K562 (cell line): ENCODE results near the gene TFPT.

Source experiments
- ATF6 ChIP-seq: sonication (generic); formaldehyde crosslinking; IDR thresholded peaks from 2 replicates; pipeline ENCODE4 v1.4.0; 2020; ENCODE audit warnings: mild to moderate bottlenecking, missing genetic modification reagents
- CBFA2T2 ChIP-seq: fragments of 450-650 bp; conservative IDR thresholded peaks from 2 replicates; pipeline ENCODE4 v1.6.1; 2017; ENCODE audit warnings: mild to moderate bottlenecking
- CTCF ChIP-seq, 3 experiments: IDR thresholded peaks in 2 of 3; conservative IDR thresholded peaks in 1 of 3; 2 replicates each; pipeline ENCODE4 v1.5.1; 2011 to 2012; ENCODE audit warnings: low read length in 3 of 3, mild to moderate bottlenecking in 3 of 3, control low read depth in 2 of 3, improper control_type of control experiment in 1 of 3, inconsistent platforms in 1 of 3, low read depth in 1 of 3, mixed read lengths in 1 of 3, moderate library complexity in 1 of 3; ENCODE audit not compliant: insufficient read depth in 2 of 3
- ERF ChIP-seq: fragments of 450-650 bp; formaldehyde crosslinking; IDR thresholded peaks from 2 replicates; pipeline ENCODE4 v1.4.0; 2020; ENCODE audit warnings: mild to moderate bottlenecking, mixed read lengths
- FOXP4 ChIP-seq: sonication (generic); formaldehyde crosslinking; IDR thresholded peaks from 2 replicates; pipeline ENCODE4 v1.8.0; 2022; ENCODE audit warnings: mild to moderate bottlenecking, missing genetic modification reagents, borderline replicate concordance
- KAT2B ChIP-seq: IDR thresholded peaks from one replicate; pipeline ENCODE4 v1.6.1; 2012; ENCODE audit warnings: low read depth, mild to moderate bottlenecking, control low read depth, inconsistent platforms, low read length, moderate library complexity
- KDM1A ChIP-seq, 2 experiments: fragments of 450-650 bp; IDR thresholded peaks; 2 replicates each; pipeline ENCODE4 v1.6.1; 2016; ENCODE audit warnings: mild to moderate bottlenecking in 2 of 2
- MECOM ChIP-seq: fragments of 250-450 bp; sonication (Bioruptor Pico); IDR thresholded peaks from 2 replicates; pipeline ENCODE4 v1.8.0; 2022; ENCODE audit warnings: inconsistent platforms
- NFYB ChIP-seq: IDR thresholded peaks from 2 replicates; pipeline ENCODE4 v1.6.1; 2011; ENCODE audit warnings: mild to moderate bottlenecking, moderate library complexity; ENCODE audit not compliant: insufficient read length; ENCODE audit errors: extremely low read depth
- NR4A1 ChIP-seq, 2 experiments: fragments of 250-450 bp in 1 of 2; fragments of 450-650 bp in 1 of 2; sonication (Bioruptor Pico) in 1 of 2; IDR thresholded peaks; 2 replicates each; pipeline versions ENCODE4 v1.4.0 to v1.6.1; 2016 to 2020; ENCODE audit warnings: mild to moderate bottlenecking in 2 of 2, missing compliant biosample characterization in 1 of 2, missing genetic modification characterization in 1 of 2, moderate library complexity in 1 of 2
- ZNF280B ChIP-seq: fragments of 250-450 bp; sonication (Bioruptor Pico); IDR thresholded peaks from 2 replicates; pipeline ENCODE4 v1.5.1; 2021; ENCODE audit warnings: mild to moderate bottlenecking
- ZNF407 ChIP-seq: fragments of 450-650 bp; IDR thresholded peaks from 2 replicates; pipeline ENCODE4 v1.6.1; 2016; ENCODE audit warnings: low read depth
- ZNF431 ChIP-seq: sonication (generic); formaldehyde crosslinking; IDR thresholded peaks from 2 replicates; pipeline ENCODE4 v1.8.0; 2022; ENCODE audit warnings: mild to moderate bottlenecking, missing genetic modification reagents

GRCh38 chr19:54063350-54064116 lies 51.9 kb downstream of the TFPT start, which contains the start of gene VSTM1:
- TF ChIP-seq NR4A1 (CRISPR knock-in tag; IDR thresholded peaks at IDR 0.05), result no peak
- no peak for TF ChIP-seq NR4A1 (tag; IDR thresholded peaks at IDR 0.05)
- TF ChIP-seq MECOM (CRISPR knock-in tag), result no peak
- no peak for TF ChIP-seq NFYB
- no peak for TF ChIP-seq ZNF280B
- TF ChIP-seq FOXP4, result no peak
- TF ChIP-seq CBFA2T2, result no peak
- no peak for TF ChIP-seq CTCF (IDR thresholded peaks at IDR 0.05 in 2 of 3, conservative IDR thresholded peaks at IDR 0.05 in 1 of 3; ENCODE audit: insufficient read depth in 2 of 3, low read depth in 1 of 3, low read length in 3 of 3)
- no peak for TF ChIP-seq KAT2B
- no peak for TF ChIP-seq ERF (CRISPR knock-in tag)
- no peak for TF ChIP-seq ZNF431 (CRISPR knock-in tag)
- no peak for TF ChIP-seq KDM1A (IDR thresholded peaks at IDR 0.05)
- no peak for TF ChIP-seq ZNF407
- TF ChIP-seq ATF6 (CRISPR knock-in tag), result no peak
